DOHH2 (cell line): ENCODE results near the gene PLK1.

Experiments used
- H3F3A ChIP-seq: fragments of 200-600 bp; sonication (generic), shearing (Covaris generic); 2 replicates; pipeline ENCODE4 v1.6.0; 2016; ENCODE audit warnings: antibody characterized with exemption, mild to moderate bottlenecking; ENCODE audit not compliant: control insufficient read depth, insufficient read depth
- H3K27ac ChIP-seq: fragments of 200-600 bp; sonication (generic); 2 replicates; pipeline ENCODE4 v1.5.1; 2014; ENCODE audit warnings: low read depth, mild to moderate bottlenecking, low read length, moderate library complexity
- H3K27me3 ChIP-seq: fragments of 200-600 bp; sonication (generic); 2 replicates; pipeline ENCODE4 v1.6.1; 2014; ENCODE audit warnings: mild to moderate bottlenecking, low read length, mixed read lengths; ENCODE audit not compliant: control insufficient read depth
- H3K36me3 ChIP-seq: fragments of 200-600 bp; sonication (generic); 2 replicates; pipeline ENCODE4 v1.6.1; 2014; ENCODE audit warnings: mild to moderate bottlenecking, low read length, moderate library complexity, mixed read lengths; ENCODE audit not compliant: control insufficient read depth
- H3K4me1 ChIP-seq: fragments of 200-600 bp; sonication (generic); 2 replicates; pipeline ENCODE4 v1.6.1; 2014; ENCODE audit warnings: mild to moderate bottlenecking, low read length, mixed read lengths; ENCODE audit not compliant: control insufficient read depth
- H3K4me2 ChIP-seq: fragments of 200-600 bp; sonication (generic); 2 replicates; pipeline ENCODE4 v1.6.0; 2014; ENCODE audit warnings: mild to moderate bottlenecking, low read length, moderate library complexity
- H3K4me3 ChIP-seq: fragments of 200-600 bp; sonication (generic); 2 replicates; pipeline ENCODE4 v1.5.1; 2014; ENCODE audit warnings: mild to moderate bottlenecking, low read length, mixed read lengths
- H3K79me2 ChIP-seq: fragments of 200-600 bp; sonication (generic); 2 replicates; pipeline ENCODE4 v1.6.1; 2014; ENCODE audit warnings: mild to moderate bottlenecking, low read length, mixed read lengths; ENCODE audit not compliant: control insufficient read depth
- H3K9me2 ChIP-seq: fragments of 200-600 bp; sonication (generic); replicated peaks from 2 replicates; pipeline ENCODE4 v1.6.1; 2014; ENCODE audit warnings: mild to moderate bottlenecking, low read length, mixed read lengths; ENCODE audit not compliant: control insufficient read depth
- H3K9me3 ChIP-seq: fragments of 200-600 bp; sonication (generic); 2 replicates; pipeline ENCODE4 v1.6.1; 2014; ENCODE audit warnings: antibody characterized with exemption, low read length, mixed read lengths; ENCODE audit not compliant: control insufficient read depth, insufficient read depth
- H4K20me1 ChIP-seq: fragments of 200-600 bp; sonication (generic); 2 replicates; pipeline ENCODE4 v1.6.0; 2014; ENCODE audit warnings: low read depth, mild to moderate bottlenecking, antibody characterized with exemption, low read length, moderate library complexity; ENCODE audit not compliant: control insufficient read depth, insufficient read depth
- CTCF ChIP-seq: fragments of 200-600 bp; sonication (generic); IDR thresholded peaks from one replicate; pipeline ENCODE4 v1.5.1; 2014; ENCODE audit warnings: antibody characterized with exemption, mild to moderate bottlenecking, low read depth, low read length; ENCODE audit not compliant: poor library complexity, severe bottlenecking
- EZH2phosphoT487 ChIP-seq: fragments of 200-600 bp; sonication (generic); IDR thresholded peaks from 2 replicates; pipeline ENCODE4 v1.6.1; 2017; ENCODE audit warnings: borderline replicate concordance, mild to moderate bottlenecking, antibody characterized with exemption, low read length, moderate library complexity, mixed read lengths

The PLK1 gene

DNA sequence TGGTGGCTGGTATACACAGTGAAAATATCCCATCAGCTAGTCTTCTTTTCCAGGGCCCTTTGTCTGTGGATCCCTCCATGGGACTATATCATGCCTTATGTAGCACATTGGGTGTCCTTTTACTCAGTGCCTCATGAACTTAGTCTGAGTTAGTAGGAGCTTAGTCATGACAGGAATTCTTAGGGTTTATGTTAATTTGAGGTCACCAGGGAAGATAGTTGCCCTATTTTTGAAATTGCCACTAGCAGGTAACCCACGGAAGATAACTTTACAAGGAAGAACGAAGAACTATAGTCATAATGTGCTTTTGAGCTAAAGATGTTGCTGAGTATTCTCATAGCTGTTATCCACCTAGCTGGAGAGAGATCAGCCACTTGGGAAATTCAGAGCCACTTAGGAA is 14.8 kb upstream of the PLK1 start:
- H3K27ac ChIP-seq = no peak overlapping the region
- no peak overlapping the region for H3K4me3 ChIP-seq

GRCh38 chr16:23666571-23667354 is 11.9 kb upstream of the PLK1 start:
- Histone ChIP-seq H4K20me1 (no peaks in the 10 kb centered on the region), H3K27ac (no peak overlapping the region)

More for the DNA sequence above, 14.8 kb upstream of the PLK1 start:
- Histone ChIP-seq H3K9me3 (no peaks in the 10 kb centered on the region), H3K79me2 (no peaks in the 10 kb centered on the region), H3K36me3 (peaks cover 93% of the 10 kb centered on the region), H3K4me1 (no peaks in the 10 kb centered on the region), H4K20me1 (no peaks in the 10 kb centered on the region), H3K4me2 (no peak overlapping the region), H3K27me3 (no peaks in the 10 kb centered on the region), H3F3A (no peaks in the 10 kb centered on the region), H3K9me2 (no peaks in the 10 kb centered on the region)
- TF ChIP-seq EZH2phosphoT487 = no peak
- no peak for TF ChIP-seq CTCF

DNA sequence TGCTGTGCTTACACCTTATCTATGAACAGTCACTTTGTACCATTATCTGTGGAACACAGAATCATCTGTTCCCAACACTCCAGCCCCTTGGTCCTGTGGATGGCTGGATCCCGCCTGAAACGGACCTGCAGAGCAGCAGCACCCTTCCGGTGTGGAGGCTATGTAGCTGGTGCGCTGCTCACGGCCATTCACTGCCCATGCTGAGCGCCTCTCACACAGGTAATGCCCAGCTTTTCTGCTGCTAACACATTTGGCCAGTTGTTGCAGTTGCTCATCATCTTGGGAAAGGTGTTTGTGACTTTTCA is 11.4 kb upstream of the PLK1 start:
- Histone ChIP-seq H3K4me3 (no peak overlapping the region), H4K20me1 (no peaks in the 10 kb centered on the region), H3K36me3 (peaks cover 86% of the 10 kb centered on the region), H3K4me2 (no peak overlapping the region), H3K27me3 (no peaks in the 10 kb centered on the region), H3K9me3 (no peaks in the 10 kb centered on the region), H3K79me2 (no peaks in the 10 kb centered on the region), H3F3A (no peaks in the 10 kb centered on the region), H3K27ac (no peak overlapping the region), H3K4me1 (peaks cover 12% of the 10 kb centered on the region), H3K9me2 (no peaks in the 10 kb centered on the region)
- TF ChIP-seq CTCF (no peak), EZH2phosphoT487 (no peak)

More at GRCh38 chr16:23666571-23667354, 11.9 kb upstream of the PLK1 start:
- Histone ChIP-seq H3K4me2 (no peak overlapping the region), H3K9me3 (no peaks in the 10 kb centered on the region), H3K4me1 (peaks cover 12% of the 10 kb centered on the region), H3K9me2 (no peaks in the 10 kb centered on the region), H3K4me3 (no peak overlapping the region), H3K79me2 (no peaks in the 10 kb centered on the region), H3F3A (no peaks in the 10 kb centered on the region), H3K27me3 (no peaks in the 10 kb centered on the region), H3K36me3 (peaks cover 88% of the 10 kb centered on the region)
- no peak for TF ChIP-seq EZH2phosphoT487
- TF ChIP-seq CTCF = no peak
